ENCODE measurements around the gene DNAL4. TPM values are rescaled to one million over a fixed set of nuclear protein-coding genes. Genes with fewer than 3 reads are reported as not detected.

Gene DNAL4
- total RNA-seq, 1 experiment from 2014 or later, result 9.2 TPM

- H3K4me1 Mint-ChIP-seq (ENCODE audit: low read depth, unreplicated experiment), result no peaks in the 10 kb centered on the region
- Histone ChIP-seq H3K9me3 (no peaks in the 10 kb centered on the region), H3K4me1 (no peaks in the 10 kb centered on the region), H3K36me3 (ENCODE audit: control insufficient read depth, insufficient read depth, low read length) (peaks cover 1% of the 10 kb centered on the region), H3K4me3 (ENCODE audit: low read depth, low read length) (no peak overlapping the region), H3K27me3 (replicated peaks; ENCODE audit: control insufficient read depth, insufficient read depth, low read length) (no peaks in the 10 kb centered on the region)
- peaks cover 65% of the 10 kb centered on the region for H3K36me3 Mint-ChIP-seq (ENCODE audit: insufficient read depth, unreplicated experiment)
- no peak overlapping the region for H3K4me3 Mint-ChIP-seq (ENCODE audit: unreplicated experiment)
- BruUV-seq (replicated peaks), result no TSS peak
- no peaks in the 10 kb centered on the region for H3K27me3 Mint-ChIP-seq (ENCODE audit: insufficient read depth, unreplicated experiment)
- TF ChIP-seq CTCF (IDR thresholded peaks at IDR 0.05; ENCODE audit: insufficient read depth in 1 of 2, low read depth in 1 of 2, low read length in 1 of 2, severe bottlenecking in 1 of 2, unreplicated experiment in 1 of 2), result no peak
- POLR2A ChIA-PET, result no interaction called here
- no peaks in the 10 kb centered on the region for H3K9me3 Mint-ChIP-seq (ENCODE audit: unreplicated experiment)
- H3K27ac Mint-ChIP-seq (ENCODE audit: unreplicated experiment), result no peak overlapping the region
- CTCF ChIA-PET, result no interaction called here
- intact Hi-C loops (cut with micrococcal nuclease; ENCODE audit: unreplicated experiment), result no loop called here
- no peak for DNase-seq
These were observed 52.8 kb downstream of the DNAL4 start for GRCh38 chr22:38741166-38741565.

- no TSS peak for BruUV-seq (replicated peaks)
- Mint-ChIP-seq H3K27ac (ENCODE audit: unreplicated experiment) (no peak overlapping the region), H3K4me1 (ENCODE audit: low read depth, unreplicated experiment) (no peaks in the 10 kb centered on the region), H3K27me3 (ENCODE audit: insufficient read depth, unreplicated experiment) (no peaks in the 10 kb centered on the region), H3K9me3 (ENCODE audit: unreplicated experiment) (no peaks in the 10 kb centered on the region), H3K4me3 (ENCODE audit: unreplicated experiment) (no peak overlapping the region), H3K36me3 (ENCODE audit: insufficient read depth, unreplicated experiment) (peaks cover 69% of the 10 kb centered on the region)
- peaks cover 1% of the 10 kb centered on the region for H3K36me3 ChIP-seq (ENCODE audit: control insufficient read depth, insufficient read depth, low read length)
- ChIA-PET CTCF (no interaction called here), POLR2A (no interaction called here)
- no peaks in the 10 kb centered on the region for H3K4me1 ChIP-seq
- H3K4me3 ChIP-seq (ENCODE audit: low read depth, low read length), result no peak overlapping the region
- no peaks in the 10 kb centered on the region for H3K27me3 ChIP-seq (replicated peaks; ENCODE audit: control insufficient read depth, insufficient read depth, low read length)
- no peak for TF ChIP-seq CTCF (IDR thresholded peaks at IDR 0.05; ENCODE audit: insufficient read depth in 1 of 2, low read depth in 1 of 2, low read length in 1 of 2, severe bottlenecking in 1 of 2, unreplicated experiment in 1 of 2)
- intact Hi-C loops (cut with micrococcal nuclease; ENCODE audit: unreplicated experiment), result no loop called here
- DNase-seq, result no peak
- no peaks in the 10 kb centered on the region for H3K9me3 ChIP-seq
These were observed 53.2 kb downstream of the DNAL4 start for GRCh38 chr22:38740754-38741153.

- intact Hi-C loops (cut with micrococcal nuclease; ENCODE audit: unreplicated experiment), result no loop called here
- H3K9me3 ChIP-seq, result no peaks in the 10 kb centered on the region
- H3K4me3 ChIP-seq (ENCODE audit: low read depth, low read length), result no peak overlapping the region
- TF ChIP-seq CTCF (IDR thresholded peaks at IDR 0.05; ENCODE audit: insufficient read depth in 1 of 2, low read depth in 1 of 2, low read length in 1 of 2, severe bottlenecking in 1 of 2, unreplicated experiment in 1 of 2), result no peak
- no peaks in the 10 kb centered on the region for H3K9me3 Mint-ChIP-seq (ENCODE audit: unreplicated experiment)
- no peaks in the 10 kb centered on the region for H3K4me1 Mint-ChIP-seq (ENCODE audit: low read depth, unreplicated experiment)
- no peak overlapping the region for H3K4me3 Mint-ChIP-seq (ENCODE audit: unreplicated experiment)
- no peak overlapping the region for H3K27ac Mint-ChIP-seq (ENCODE audit: unreplicated experiment)
- no peaks in the 10 kb centered on the region for H3K4me1 ChIP-seq
- BruUV-seq (replicated peaks), result no TSS peak
- CTCF ChIA-PET, result no interaction called here
- POLR2A ChIA-PET, result no interaction called here
- DNase-seq, result no peak
- no peaks in the 10 kb centered on the region for H3K27me3 ChIP-seq (replicated peaks; ENCODE audit: control insufficient read depth, insufficient read depth, low read length)
- H3K27me3 Mint-ChIP-seq (ENCODE audit: insufficient read depth, unreplicated experiment), result no peaks in the 10 kb centered on the region
- H3K36me3 ChIP-seq (ENCODE audit: control insufficient read depth, insufficient read depth, low read length), result peaks cover 1% of the 10 kb centered on the region
- H3K36me3 Mint-ChIP-seq (ENCODE audit: insufficient read depth, unreplicated experiment), result peaks cover 73% of the 10 kb centered on the region
These were observed 53.7 kb downstream of the DNAL4 start for GRCh38 chr22:38740116-38740723.

Data from Caco-2 (cell line).